ENCODE data around the gene AP5S1. TPM values are rescaled to one million over a fixed set of nuclear protein-coding genes. Genes with fewer than 3 reads are reported as not detected.
A peak's percentile ranks its signal among the peaks of the same experiment; 100 is the strongest.

AP5S1 gene
- total RNA-seq, 2 donors from 2014 or later = 4.9 to 5.3 TPM

DNA sequence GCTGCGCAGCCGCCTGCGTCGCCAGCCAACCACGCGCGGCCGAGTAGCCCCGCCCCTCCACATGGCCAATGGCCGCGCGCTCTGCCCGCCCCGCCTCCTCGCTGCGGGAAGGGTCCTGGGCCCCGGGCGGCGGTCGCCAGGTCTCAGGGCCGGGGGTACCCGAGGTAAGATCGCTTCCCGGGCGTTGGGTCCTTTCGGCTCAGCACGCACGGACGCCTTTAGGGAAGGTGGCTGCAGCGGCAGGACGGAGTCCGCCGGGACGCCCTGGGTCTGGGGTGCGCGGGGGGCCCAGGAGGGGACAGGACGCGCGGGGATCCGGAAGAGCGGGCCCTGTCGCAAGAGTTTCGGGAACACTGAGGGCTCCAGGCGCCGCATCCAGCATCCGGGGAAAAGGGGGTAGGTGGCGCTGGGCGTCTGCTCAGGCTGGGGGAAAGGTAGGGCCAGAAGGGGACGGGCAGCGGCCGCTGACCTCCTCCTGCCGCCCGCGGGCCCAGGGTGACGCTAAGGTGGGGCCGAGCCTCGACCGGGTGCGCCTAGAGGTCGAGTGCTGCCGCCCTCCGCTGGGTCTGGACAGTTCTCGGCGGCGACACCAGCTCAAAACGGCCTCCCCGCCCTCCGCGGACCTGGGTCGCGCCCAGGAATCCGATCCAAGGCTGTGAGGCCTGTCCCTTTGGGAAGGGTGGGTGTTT is 26.5 kb downstream of the AP5S1 start, which contains the start of gene MAVS:
MAVS (plus strand) TSS at position 95 of the 689 bp plus-strand sequence. CDS start 7,791 bp downstream, outside the sequence.
- Histone ChIP-seq H3K27ac (peak within 1 kb of the TSS; percentile 89 to 97 (median 90)), H3K9me3 (no peaks in the 10 kb centered on the region), H3K36me3 (replicated peaks in 1 of 2; ENCODE audit: insufficient read depth in 1 of 2, low read depth in 2 of 2) (no peaks in the 10 kb centered on the region), H3K27me3 (no peaks in the 10 kb centered on the region), H3K4me3 (peak within 1 kb of the TSS; percentile 87 to 89), H3K4me1 (peaks cover 31% of the 10 kb centered on the region)
- intact Hi-C loops (cut with DNase I) = no loop called here
- peak; percentile 71 to 83 (median 79) for TF ChIP-seq POLR2A (IDR thresholded peaks at IDR 0.05)
- TF ChIP-seq, protein P1, sequence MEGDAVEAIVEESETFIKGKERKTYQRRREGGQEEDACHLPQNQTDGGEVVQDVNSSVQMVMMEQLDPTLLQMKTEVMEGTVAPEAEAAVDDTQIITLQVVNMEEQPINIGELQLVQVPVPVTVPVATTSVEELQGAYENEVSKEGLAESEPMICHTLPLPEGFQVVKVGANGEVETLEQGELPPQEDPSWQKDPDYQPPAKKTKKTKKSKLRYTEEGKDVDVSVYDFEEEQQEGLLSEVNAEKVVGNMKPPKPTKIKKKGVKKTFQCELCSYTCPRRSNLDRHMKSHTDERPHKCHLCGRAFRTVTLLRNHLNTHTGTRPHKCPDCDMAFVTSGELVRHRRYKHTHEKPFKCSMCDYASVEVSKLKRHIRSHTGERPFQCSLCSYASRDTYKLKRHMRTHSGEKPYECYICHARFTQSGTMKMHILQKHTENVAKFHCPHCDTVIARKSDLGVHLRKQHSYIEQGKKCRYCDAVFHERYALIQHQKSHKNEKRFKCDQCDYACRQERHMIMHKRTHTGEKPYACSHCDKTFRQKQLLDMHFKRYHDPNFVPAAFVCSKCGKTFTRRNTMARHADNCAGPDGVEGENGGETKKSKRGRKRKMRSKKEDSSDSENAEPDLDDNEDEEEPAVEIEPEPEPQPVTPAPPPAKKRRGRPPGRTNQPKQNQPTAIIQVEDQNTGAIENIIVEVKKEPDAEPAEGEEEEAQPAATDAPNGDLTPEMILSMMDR (IDR thresholded peaks at IDR 0.05) = no peak
- DNase-seq = peak; percentile 86 to 91 (median 90)
- peak; percentile 97 for ATAC-seq
- 0% methylated on average over 4 to 70 of the region's 72 CpGs for WGBS, 2 donors

DNA sequence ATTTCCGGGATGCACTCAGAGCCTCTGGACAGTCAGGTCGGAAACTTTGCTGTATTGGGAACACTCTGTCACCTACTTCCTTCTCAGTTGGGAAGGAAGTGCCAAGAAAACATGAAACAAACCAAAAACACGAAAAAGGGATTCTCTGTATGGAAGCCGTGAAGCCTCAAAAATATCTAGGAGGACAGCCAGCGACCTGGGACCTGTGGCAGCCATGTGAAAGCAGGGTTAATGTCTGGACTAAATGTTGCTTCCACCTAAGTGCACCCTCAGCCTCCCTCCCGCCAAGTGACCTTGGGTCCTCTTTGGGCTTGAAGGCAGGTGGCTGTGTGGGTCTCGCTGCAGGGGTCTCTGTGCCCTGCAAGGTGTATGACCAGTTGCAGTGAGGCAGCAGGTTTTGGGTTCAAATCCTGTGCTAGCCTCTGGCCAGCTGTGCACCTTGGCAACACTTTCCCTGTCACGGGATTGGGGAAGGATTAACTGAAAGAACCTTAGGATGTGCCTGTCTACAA is 27.1 kb downstream of the AP5S1 start:
- peak overlapping the region; percentile 87 to 89 for H3K4me3 ChIP-seq
- intact Hi-C loops (cut with DNase I) = no loop called here
- peaks cover 31% of the 10 kb centered on the region for H3K4me1 ChIP-seq
- ATAC-seq = no peak
- H3K36me3 ChIP-seq (replicated peaks in 1 of 2; ENCODE audit: insufficient read depth in 1 of 2, low read depth in 2 of 2) = no peaks in the 10 kb centered on the region
- peak in 1 of 4 donors; percentile 31 for DNase-seq
- H3K9me3 ChIP-seq = no peaks in the 10 kb centered on the region
- H3K27me3 ChIP-seq = no peaks in the 10 kb centered on the region
- no peak for TF ChIP-seq POLR2A (IDR thresholded peaks at IDR 0.05)
- TF ChIP-seq, protein P1 (IDR thresholded peaks at IDR 0.05) = no peak
- WGBS, 2 donors = 4% methylated on average over 8 of the region's 8 CpGs
- peak overlapping the region; percentile 89 to 97 (median 90) for H3K27ac ChIP-seq

DNA sequence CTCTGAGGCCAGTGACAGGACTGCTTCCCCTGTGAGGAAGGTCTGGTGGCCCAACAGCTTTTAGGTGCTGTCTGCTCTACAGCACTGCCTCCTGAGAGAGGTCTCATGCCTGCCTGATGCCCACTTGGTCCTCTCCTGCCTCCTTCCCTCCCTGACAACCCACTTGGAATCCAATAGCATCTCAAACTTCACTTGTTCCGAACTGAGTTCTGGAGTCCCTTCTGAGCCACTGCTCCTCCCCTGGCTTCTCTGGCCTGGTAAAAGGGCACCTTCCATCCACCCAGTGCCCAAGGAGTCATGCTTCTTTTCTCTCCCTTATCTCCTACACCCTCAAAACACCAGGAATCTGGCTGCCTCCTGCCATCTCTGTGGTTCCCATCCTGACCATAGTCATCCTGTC is 28.2 kb downstream of the AP5S1 start:
- ATAC-seq (no peak), DNase-seq (no peak)
- no peaks in the 10 kb centered on the region for H3K27me3 ChIP-seq
- H3K4me1 ChIP-seq = peaks cover 31% of the 10 kb centered on the region
- no peak overlapping the region for H3K27ac ChIP-seq
- no peaks in the 10 kb centered on the region for H3K9me3 ChIP-seq
- 81 to 92% methylated on average over 1 of the region's 1 CpG for WGBS, 2 donors
- no peak overlapping the region for H3K4me3 ChIP-seq
- intact Hi-C loops (cut with DNase I) = no loop called here
- H3K36me3 ChIP-seq (replicated peaks in 1 of 2; ENCODE audit: insufficient read depth in 1 of 2, low read depth in 2 of 2) = no peaks in the 10 kb centered on the region
- TF ChIP-seq, protein P1 (IDR thresholded peaks at IDR 0.05) = no peak
- no peak for TF ChIP-seq POLR2A (IDR thresholded peaks at IDR 0.05)

DNA sequence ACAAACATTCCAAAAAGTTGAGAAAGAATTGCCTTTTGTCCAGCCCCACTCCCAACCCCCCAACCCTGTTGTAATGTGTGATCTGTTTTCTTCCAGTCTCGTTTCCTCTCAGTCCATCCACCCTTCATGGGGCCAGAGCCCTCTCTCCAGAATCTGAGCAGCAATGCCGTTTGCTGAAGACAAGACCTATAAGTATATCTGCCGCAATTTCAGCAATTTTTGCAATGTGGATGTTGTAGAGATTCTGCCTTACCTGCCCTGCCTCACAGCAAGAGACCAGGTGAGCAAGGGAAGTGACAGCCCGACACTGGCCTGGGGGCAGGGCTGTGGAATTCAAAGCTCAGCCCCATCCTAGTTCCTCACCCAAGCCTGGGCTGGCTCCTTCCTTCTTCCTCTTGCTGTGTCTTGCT is 34.1 kb downstream of the AP5S1 start:
- WGBS, 2 donors = 78 to 85% methylated on average over 4 of the region's 4 CpGs
- intact Hi-C loops (cut with DNase I) = loop anchor here (10.0 kb wide), 2 partner anchors 70 to 180 kb away; partner anchors contain the start of genes CENPB and SPEF1
- no peak for DNase-seq
- H3K4me3 ChIP-seq = no peak overlapping the region
- H3K4me1 ChIP-seq = peaks cover 2% of the 10 kb centered on the region
- peaks cover 0 to 8% of the 10 kb centered on the region in 2 donors for H3K36me3 ChIP-seq (replicated peaks in 1 of 2; ENCODE audit: insufficient read depth in 1 of 2, low read depth in 2 of 2)
- TF ChIP-seq, protein P1 (IDR thresholded peaks at IDR 0.05) = no peak
- no peak for TF ChIP-seq POLR2A (IDR thresholded peaks at IDR 0.05)
- peak overlapping the region in 1 of 4 donors; percentile 21 for H3K27ac ChIP-seq
- ATAC-seq = no peak
- no peaks in the 10 kb centered on the region for H3K27me3 ChIP-seq
- H3K9me3 ChIP-seq = no peaks in the 10 kb centered on the region

Data from body of pancreas (tissue), 4 donors.